HepG2 (cell line): ENCODE data around the gene PMPCB. TPM values are rescaled to one million over a fixed set of nuclear protein-coding genes. Genes with fewer than 3 reads are reported as not detected.
A peak's percentile ranks its signal among the peaks of the same experiment; 100 is the strongest.

ENCODE experiments used
- CBX5 ChIP-seq: sonication (generic); formaldehyde crosslinking; IDR thresholded peaks from 2 replicates; pipeline ENCODE4 v1.4.0; 2020; ENCODE audit warnings: missing genetic modification reagents, borderline replicate concordance
- ELF4 ChIP-seq: sonication (generic); formaldehyde crosslinking; IDR thresholded peaks from 2 replicates; pipeline ENCODE4 v1.5.0; 2020; ENCODE audit warnings: missing genetic modification reagents, mild to moderate bottlenecking, moderate library complexity, borderline replicate concordance
- HBP1 ChIP-seq: IDR thresholded peaks from 2 replicates; pipeline ENCODE4 v1.6.1; 2016; ENCODE audit warnings: low read depth, control low read depth
- KLF11 ChIP-seq: IDR thresholded peaks from 2 replicates; pipeline ENCODE4 v1.6.1; 2016; ENCODE audit warnings: missing compliant biosample characterization
- MTA1 ChIP-seq: sonication (generic); formaldehyde crosslinking; IDR thresholded peaks from 2 replicates; pipeline ENCODE4 v1.4.0; 2020; ENCODE audit warnings: missing genetic modification reagents, mild to moderate bottlenecking, borderline replicate concordance
- NCOA2 ChIP-seq: sonication (generic); formaldehyde crosslinking; IDR thresholded peaks from 2 replicates; pipeline ENCODE4 v1.8.0; 2022; ENCODE audit warnings: inconsistent platforms
- NONO ChIP-seq, 2 experiments: fragments of 450-650 bp in 1 of 2; sonication (generic) in 1 of 2; formaldehyde crosslinking in 1 of 2; IDR thresholded peaks in 1 of 2; conservative IDR thresholded peaks in 1 of 2; 2 replicates each; pipeline versions ENCODE4 v1.6.1 to v1.8.0; 2017 to 2022; ENCODE audit warnings: mild to moderate bottlenecking in 1 of 2, missing genetic modification reagents in 1 of 2, moderate library complexity in 1 of 2
- PHF21A ChIP-seq: sonication (generic); formaldehyde crosslinking; IDR thresholded peaks from 2 replicates; pipeline ENCODE4 v1.5.0; 2020; ENCODE audit warnings: mild to moderate bottlenecking, missing genetic modification reagents
- RXRA ChIP-seq: sonication (generic); formaldehyde crosslinking; IDR thresholded peaks from 2 replicates; pipeline ENCODE4 v1.5.1; 2020; ENCODE audit warnings: missing genetic modification reagents
- TBX2 ChIP-seq: sonication (generic); formaldehyde crosslinking; IDR thresholded peaks from 2 replicates; pipeline ENCODE4 v1.5.0; 2020; ENCODE audit warnings: missing genetic modification reagents, mild to moderate bottlenecking, borderline replicate concordance
- THAP11 ChIP-seq: IDR thresholded peaks from 2 replicates; pipeline ENCODE4 v1.6.1; 2016; ENCODE audit warnings: missing biosample characterization, missing genetic modification reagents
- ZC3H13 ChIP-seq: sonication (generic); formaldehyde crosslinking; IDR thresholded peaks from 2 replicates; pipeline ENCODE4 v1.8.1; 2023; ENCODE audit warnings: mild to moderate bottlenecking, missing genetic modification reagents, moderate library complexity
- ZFP36L1 ChIP-seq: sonication (generic); formaldehyde crosslinking; IDR thresholded peaks from 2 replicates; pipeline ENCODE4 v1.8.0; 2022; ENCODE audit warnings: mild to moderate bottlenecking, missing genetic modification reagents, moderate library complexity
- ZFX ChIP-seq: sonication (generic); formaldehyde crosslinking; IDR thresholded peaks from 2 replicates; pipeline ENCODE4 v1.4.0; 2020; ENCODE audit warnings: mild to moderate bottlenecking, low read depth, missing genetic modification reagents, moderate library complexity
- ZNF10 ChIP-seq: sonication (generic); formaldehyde crosslinking; IDR thresholded peaks from 2 replicates; pipeline ENCODE4 v1.4.0; 2020; ENCODE audit warnings: mild to moderate bottlenecking, low read depth, missing genetic modification reagents, borderline replicate concordance
- ZNF644 ChIP-seq: IDR thresholded peaks from 2 replicates; pipeline ENCODE4 v1.6.1; 2016; ENCODE audit warnings: low read depth
- ZNF660 ChIP-seq: sonication (generic); formaldehyde crosslinking; IDR thresholded peaks from 2 replicates; pipeline ENCODE4 v1.5.1; 2020; ENCODE audit warnings: mild to moderate bottlenecking, low read depth, missing genetic modification reagents, borderline replicate concordance
- ZNF776 ChIP-seq: sonication (generic); formaldehyde crosslinking; IDR thresholded peaks from 2 replicates; pipeline ENCODE4 v1.4.0; 2020; ENCODE audit warnings: mild to moderate bottlenecking, missing genetic modification reagents
- ZSCAN12 ChIP-seq: sonication (generic); formaldehyde crosslinking; IDR thresholded peaks from 2 replicates; pipeline ENCODE4 v1.9.0; 2021; ENCODE audit warnings: mild to moderate bottlenecking, missing genetic modification reagents
- polyA plus RNA-seq, 8 experiments: library from polyadenylated mRNA; depleted of rRNA in 3 of 8; stranded (reverse) in 7 of 8; unstranded in 1 of 8; fragments of >200 nt; fragmentation: Illumina TruSeq in 4 of 8; extraction: Trizol in 4 of 8; gene quantifications; 2 replicates each; pipeline versions ENCODE4 v1.2.1 to v1.2.3, GENCODE V29; 2011 to 2016; ENCODE audit warnings: low read depth in 4 of 8, missing spikeins in 1 of 8, mixed read lengths in 1 of 8; ENCODE audit not compliant: insufficient read depth in 1 of 8
- total RNA-seq, 5 experiments: library from RNA; depleted of rRNA; stranded (reverse); fragments of >200 nt; fragmentation: Illumina TruSeq; extraction: Trizol; gene quantifications; 2 replicates each; pipeline ENCODE4 v1.2.3, GENCODE V29; 2016; ENCODE audit warnings: low read depth in 1 of 5
- TF ChIP-seq, protein P1 (sequence below): sonication (generic); formaldehyde crosslinking; IDR thresholded peaks from 2 replicates; pipeline ENCODE4 v1.4.0; 2020; ENCODE audit warnings: mild to moderate bottlenecking, missing genetic modification reagents
- TF ChIP-seq, protein P2 (sequence below): sonication (generic); formaldehyde crosslinking; IDR thresholded peaks from 2 replicates; pipeline ENCODE4 v1.9.0; 2021; ENCODE audit warnings: missing genetic modification reagents, mild to moderate bottlenecking, borderline replicate concordance

PMPCB gene
- total and polyA plus RNA-seq, 2 of the 13 experiments (the other 11 are each of a cell fraction or from before 2014, with no cell fraction given) = 80.8 to 124 TPM

DNA sequence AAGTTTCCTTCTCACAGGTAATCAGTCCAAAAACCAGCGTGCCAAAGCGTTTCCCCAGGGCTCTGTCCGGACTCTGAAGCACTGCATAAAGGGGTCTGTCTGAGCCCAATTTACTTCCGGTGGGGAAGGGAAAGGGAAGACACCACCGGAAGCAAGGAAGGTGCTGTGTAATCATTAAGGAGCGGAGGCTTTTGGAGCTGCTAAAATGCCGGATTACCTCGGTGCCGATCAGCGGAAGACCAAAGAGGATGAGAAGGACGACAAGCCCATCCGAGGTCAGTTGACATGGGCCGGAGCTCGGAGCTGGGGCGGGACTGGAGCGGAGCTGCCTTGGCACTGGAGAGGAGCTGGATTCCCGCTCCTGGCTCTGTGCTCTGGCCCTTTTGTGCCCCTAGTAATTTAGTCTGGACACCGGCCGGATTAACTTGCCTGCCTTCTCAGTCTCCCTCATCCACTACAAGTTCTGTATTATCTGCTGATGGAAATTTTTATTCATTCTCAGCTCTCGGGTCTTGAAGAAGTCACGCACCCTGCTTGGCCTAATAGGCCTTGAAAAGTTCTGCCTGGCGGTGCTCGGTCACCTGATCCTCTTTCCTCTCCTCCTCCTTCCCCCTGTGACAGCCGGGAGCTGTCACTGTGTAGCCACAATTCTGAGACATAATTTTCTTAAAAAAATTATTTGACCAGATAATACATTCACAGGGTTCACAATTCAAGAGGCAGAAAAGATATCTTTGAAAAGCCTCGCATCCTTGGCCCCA is 50.5 kb downstream of the PMPCB start, which contains the start of gene PSMC2 (continued):
- TF ChIP-seq CBX5 (CRISPR knock-in tag) (peak; percentile 71; the same call in 1 of the 2 replicates), ZFP36L1 (CRISPR knock-in tag) (no peak), NCOA2 (CRISPR knock-in tag) (peak; percentile 20; the same call in 1 of the 2 replicates), NONO (IDR thresholded peaks at IDR 0.05) (no peak), NONO (CRISPR knock-in tag; conservative IDR thresholded peaks at IDR 0.05) (no peak), ZNF10 (no peak), ELF4 (peak; percentile 81), HBP1 (CRISPR knock-in tag) (no peak; the same call in 1 of the 2 replicates), ZNF644 (CRISPR knock-in tag) (no peak), ZSCAN12 (CRISPR knock-in tag) (no peak), KLF11 (CRISPR knock-in tag) (no peak), TBX2 (CRISPR knock-in tag) (peak; percentile 67; the same call in 1 of the 2 replicates), ZFX (CRISPR knock-in tag) (peak; percentile 93), MTA1 (CRISPR knock-in tag) (no peak), ZC3H13 (CRISPR knock-in tag) (no peak), ZNF660 (CRISPR knock-in tag) (no peak), RXRA (no peak), ZNF776 (CRISPR knock-in tag) (no peak), PHF21A (CRISPR knock-in tag) (peak; percentile 58; the same call in 1 of the 2 replicates), THAP11 (CRISPR knock-in tag) (peak; percentile 92)
- TF ChIP-seq, protein P1, sequence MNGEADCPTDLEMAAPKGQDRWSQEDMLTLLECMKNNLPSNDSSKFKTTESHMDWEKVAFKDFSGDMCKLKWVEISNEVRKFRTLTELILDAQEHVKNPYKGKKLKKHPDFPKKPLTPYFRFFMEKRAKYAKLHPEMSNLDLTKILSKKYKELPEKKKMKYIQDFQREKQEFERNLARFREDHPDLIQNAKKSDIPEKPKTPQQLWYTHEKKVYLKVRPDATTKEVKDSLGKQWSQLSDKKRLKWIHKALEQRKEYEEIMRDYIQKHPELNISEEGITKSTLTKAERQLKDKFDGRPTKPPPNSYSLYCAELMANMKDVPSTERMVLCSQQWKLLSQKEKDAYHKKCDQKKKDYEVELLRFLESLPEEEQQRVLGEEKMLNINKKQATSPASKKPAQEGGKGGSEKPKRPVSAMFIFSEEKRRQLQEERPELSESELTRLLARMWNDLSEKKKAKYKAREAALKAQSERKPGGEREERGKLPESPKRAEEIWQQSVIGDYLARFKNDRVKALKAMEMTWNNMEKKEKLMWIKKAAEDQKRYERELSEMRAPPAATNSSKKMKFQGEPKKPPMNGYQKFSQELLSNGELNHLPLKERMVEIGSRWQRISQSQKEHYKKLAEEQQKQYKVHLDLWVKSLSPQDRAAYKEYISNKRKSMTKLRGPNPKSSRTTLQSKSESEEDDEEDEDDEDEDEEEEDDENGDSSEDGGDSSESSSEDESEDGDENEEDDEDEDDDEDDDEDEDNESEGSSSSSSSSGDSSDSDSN = peak; percentile 77
- TF ChIP-seq, protein P2, sequence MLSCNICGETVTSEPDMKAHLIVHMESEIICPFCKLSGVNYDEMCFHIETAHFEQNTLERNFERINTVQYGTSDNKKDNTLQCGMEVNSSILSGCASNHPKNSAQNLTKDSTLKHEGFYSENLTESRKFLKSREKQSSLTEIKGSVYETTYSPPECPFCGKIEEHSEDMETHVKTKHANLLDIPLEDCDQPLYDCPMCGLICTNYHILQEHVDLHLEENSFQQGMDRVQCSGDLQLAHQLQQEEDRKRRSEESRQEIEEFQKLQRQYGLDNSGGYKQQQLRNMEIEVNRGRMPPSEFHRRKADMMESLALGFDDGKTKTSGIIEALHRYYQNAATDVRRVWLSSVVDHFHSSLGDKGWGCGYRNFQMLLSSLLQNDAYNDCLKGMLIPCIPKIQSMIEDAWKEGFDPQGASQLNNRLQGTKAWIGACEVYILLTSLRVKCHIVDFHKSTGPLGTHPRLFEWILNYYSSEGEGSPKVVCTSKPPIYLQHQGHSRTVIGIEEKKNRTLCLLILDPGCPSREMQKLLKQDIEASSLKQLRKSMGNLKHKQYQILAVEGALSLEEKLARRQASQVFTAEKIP = no peak
